OCI-LY7 (cell line): ENCODE results near the gene EHD4. TPM values are rescaled to one million over a fixed set of nuclear protein-coding genes. Genes with fewer than 3 reads are reported as not detected.

Experiments
- BruUV-seq: library from RNA; stranded (reverse); fragments of 400-500 nt; replicated peaks from 2 replicates; lab custom pipeline; 2021; lab: Mats Ljungman, UMichigan
- CTCF ChIA-PET: fragments of 300-600 bp; sonication (Branson Sonifier 250); formaldehyde crosslinking; loops from one replicate; lab custom pipeline; 2022; ENCODE audit warnings: antibody characterized with exemption; ENCODE audit not compliant: unreplicated experiment; lab: Charles Lee
- POLR2A ChIA-PET: fragments of 300-600 bp; sonication (Branson Sonifier 250); formaldehyde crosslinking; loops from one replicate; lab custom pipeline; 2022; ENCODE audit warnings: antibody characterized with exemption; lab: Charles Lee
- DNase-seq: peaks from one replicate; pipeline ENCODE4 v3.0.0-alpha.2; 2015; ENCODE audit warnings: low spot score
- H2AFZ ChIP-seq: fragments of 200-600 bp; sonication (generic), shearing (Covaris generic); 2 replicates; pipeline ENCODE4 v1.6.1; 2014; ENCODE audit warnings: mild to moderate bottlenecking, antibody characterized with exemption, low read length, moderate library complexity
- H3K27ac ChIP-seq: fragments of 200-600 bp; sonication (generic); 2 replicates; pipeline ENCODE4 v1.5.1; 2014; ENCODE audit warnings: mixed run types, low read depth, mild to moderate bottlenecking, moderate library complexity, low read length, inconsistent platforms; ENCODE audit not compliant: poor library complexity, severe bottlenecking
- H3K36me3 ChIP-seq: fragments of 200-600 bp; sonication (generic); 2 replicates; pipeline ENCODE4 v1.6.1; 2014; ENCODE audit warnings: mild to moderate bottlenecking, antibody characterized with exemption, low read length, moderate library complexity, mixed read lengths; ENCODE audit not compliant: insufficient read depth
- H3K4me1 ChIP-seq: fragments of 200-600 bp; sonication (generic); 2 replicates; pipeline ENCODE4 v1.5.1; 2014; ENCODE audit warnings: mild to moderate bottlenecking, low read length; ENCODE audit not compliant: insufficient read depth, poor library complexity, severe bottlenecking
- H3K4me2 ChIP-seq: fragments of 200-600 bp; sonication (generic); 2 replicates; pipeline ENCODE4 v1.6.1; 2014; ENCODE audit warnings: mild to moderate bottlenecking, low read length
- H3K4me3 ChIP-seq: fragments of 200-600 bp; sonication (generic); 2 replicates; pipeline ENCODE4 v1.5.1; 2014; ENCODE audit warnings: mild to moderate bottlenecking, low read depth, low read length; ENCODE audit not compliant: poor library complexity, severe bottlenecking
- H3K79me2 ChIP-seq: fragments of 200-600 bp; sonication (generic); 2 replicates; pipeline ENCODE4 v1.6.1; 2016; ENCODE audit warnings: low read depth, mild to moderate bottlenecking, low read length, moderate library complexity, mixed read lengths; ENCODE audit not compliant: insufficient read depth
- H3K9me2 ChIP-seq: fragments of 200-600 bp; sonication (generic); 2 replicates; pipeline ENCODE4 v1.6.1; 2016; ENCODE audit warnings: mild to moderate bottlenecking, low read length, mixed read lengths; ENCODE audit not compliant: insufficient read depth
- H3K9me3 ChIP-seq: fragments of 200-600 bp; sonication (generic); 2 replicates; pipeline ENCODE4 v1.6.1; 2014; ENCODE audit warnings: mild to moderate bottlenecking, mixed run types, low read length, mixed read lengths
- H4K20me1 ChIP-seq: fragments of 200-600 bp; sonication (generic); 2 replicates; pipeline ENCODE4 v1.6.1; 2014; ENCODE audit warnings: mild to moderate bottlenecking, antibody characterized with exemption, low read length, moderate library complexity, mixed read lengths; ENCODE audit not compliant: insufficient read depth
- EZH2phosphoT487 ChIP-seq: fragments of 200-600 bp; sonication (generic); IDR thresholded peaks from 2 replicates; pipeline ENCODE4 v1.6.1; 2018; ENCODE audit warnings: low read depth, borderline replicate concordance, mild to moderate bottlenecking, mixed run types, antibody characterized with exemption, low read length, moderate library complexity, mixed read lengths
- intact Hi-C: fragments of 100-400 bp; cut with micrococcal nuclease; formaldehyde crosslinking; loops from one replicate; pipeline ENCODE4 v1.10.0; 2022; ENCODE audit not compliant: unreplicated experiment
- total RNA-seq, 2 experiments: library from RNA; depleted of rRNA in 1 of 2; stranded (reverse); fragments of >200 nt in 1 of 2; shearing (Covaris generic) in 1 of 2; gene quantifications; 2 replicates each; pipeline ENCODE4 v1.2.3, GENCODE V29; 2014 to 2022
- TF ChIP-seq, protein P1 (sequence below): fragments of 200-600 bp; sonication (generic); conservative IDR thresholded peaks from 2 replicates; pipeline ENCODE4 v1.5.1; 2014; ENCODE audit warnings: mild to moderate bottlenecking, antibody characterized with exemption, low read length, moderate library complexity, mixed read lengths

The EHD4 gene
- total RNA-seq, 2 experiments from 2014 or later, result 13.5 to 19.4 TPM

DNA sequence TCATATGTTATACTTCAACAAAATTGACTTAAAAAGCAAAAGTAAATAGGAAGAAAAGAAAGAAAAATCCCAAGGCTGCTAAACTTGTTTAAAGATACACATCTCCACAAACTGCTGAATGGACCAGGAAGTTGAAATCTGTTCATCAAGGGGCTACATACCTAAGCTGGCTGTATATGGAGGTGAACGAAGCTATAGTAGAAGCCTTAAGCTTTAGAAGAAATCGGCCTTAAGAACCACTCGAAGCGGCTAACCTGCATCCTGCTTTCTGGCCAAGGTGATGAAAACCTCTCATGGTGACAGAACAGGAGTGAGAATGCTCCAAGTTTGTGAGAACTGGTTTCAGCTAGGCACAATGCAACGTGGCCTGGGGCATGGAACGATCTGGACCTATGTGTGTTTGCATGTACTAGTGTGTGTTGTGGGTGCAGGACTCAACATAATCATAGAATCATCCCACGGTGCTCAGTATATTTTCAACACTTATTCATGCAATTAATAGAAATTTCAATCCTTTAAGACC is 47.2 kb downstream of the EHD4 start:
- no peak overlapping the region for H2AFZ ChIP-seq
- H3K4me3 ChIP-seq, result no peak overlapping the region
- intact Hi-C loops, result loop anchor here (5.0 kb wide), 1 partner anchor 47 kb away; the partner anchor contains the start of gene EHD4
- no peaks in the 10 kb centered on the region for H3K9me2 ChIP-seq
- TF ChIP-seq, protein P1, sequence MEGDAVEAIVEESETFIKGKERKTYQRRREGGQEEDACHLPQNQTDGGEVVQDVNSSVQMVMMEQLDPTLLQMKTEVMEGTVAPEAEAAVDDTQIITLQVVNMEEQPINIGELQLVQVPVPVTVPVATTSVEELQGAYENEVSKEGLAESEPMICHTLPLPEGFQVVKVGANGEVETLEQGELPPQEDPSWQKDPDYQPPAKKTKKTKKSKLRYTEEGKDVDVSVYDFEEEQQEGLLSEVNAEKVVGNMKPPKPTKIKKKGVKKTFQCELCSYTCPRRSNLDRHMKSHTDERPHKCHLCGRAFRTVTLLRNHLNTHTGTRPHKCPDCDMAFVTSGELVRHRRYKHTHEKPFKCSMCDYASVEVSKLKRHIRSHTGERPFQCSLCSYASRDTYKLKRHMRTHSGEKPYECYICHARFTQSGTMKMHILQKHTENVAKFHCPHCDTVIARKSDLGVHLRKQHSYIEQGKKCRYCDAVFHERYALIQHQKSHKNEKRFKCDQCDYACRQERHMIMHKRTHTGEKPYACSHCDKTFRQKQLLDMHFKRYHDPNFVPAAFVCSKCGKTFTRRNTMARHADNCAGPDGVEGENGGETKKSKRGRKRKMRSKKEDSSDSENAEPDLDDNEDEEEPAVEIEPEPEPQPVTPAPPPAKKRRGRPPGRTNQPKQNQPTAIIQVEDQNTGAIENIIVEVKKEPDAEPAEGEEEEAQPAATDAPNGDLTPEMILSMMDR, result no peak
- no peak for TF ChIP-seq EZH2phosphoT487
- H3K79me2 ChIP-seq, result no peaks in the 10 kb centered on the region
- H3K27ac ChIP-seq, result no peak overlapping the region
- no peak overlapping the region for H3K4me2 ChIP-seq
- H3K36me3 ChIP-seq, result peaks cover 11% of the 10 kb centered on the region; the same call in 1 of the 2 replicates
- ChIA-PET POLR2A (no interaction called here), CTCF (no interaction called here)
- H3K9me3 ChIP-seq, result no peaks in the 10 kb centered on the region
- no peak for DNase-seq
- H4K20me1 ChIP-seq, result no peaks in the 10 kb centered on the region
- H3K4me1 ChIP-seq, result peaks cover 38% of the 10 kb centered on the region
- no TSS peak for BruUV-seq

DNA sequence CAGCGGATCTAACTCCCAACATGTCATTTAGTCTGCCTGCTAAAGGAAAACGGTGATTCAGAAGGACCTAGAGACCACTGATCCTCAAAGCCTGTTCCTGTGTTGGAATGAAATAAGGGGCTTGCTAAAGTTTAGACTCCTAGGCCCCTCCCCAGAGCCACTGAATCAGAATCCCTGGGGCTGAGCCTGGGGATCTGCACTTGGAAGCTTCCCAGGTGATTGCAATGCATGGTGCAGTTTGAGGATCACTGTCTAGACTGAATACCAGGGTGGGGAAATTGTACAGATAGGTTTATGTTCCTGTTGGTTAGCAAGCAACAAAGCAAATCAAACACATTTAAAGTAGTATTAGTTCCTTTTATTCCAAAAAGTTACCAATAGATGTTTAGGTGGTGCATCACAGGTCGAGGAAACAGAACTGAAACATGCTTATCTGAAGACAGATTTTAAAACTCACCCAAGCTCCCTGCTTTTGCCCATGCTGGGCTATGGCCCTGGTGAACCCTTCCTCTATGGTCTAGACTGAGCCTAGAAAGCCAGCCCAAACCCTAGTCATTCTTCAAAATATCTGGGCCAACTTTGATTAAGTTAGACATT is 48.9 kb downstream of the EHD4 start:
- Histone ChIP-seq H3K9me3 (no peaks in the 10 kb centered on the region), H3K4me2 (no peak overlapping the region), H4K20me1 (no peaks in the 10 kb centered on the region), H3K9me2 (no peaks in the 10 kb centered on the region), H3K4me3 (no peak overlapping the region), H3K27ac (no peak overlapping the region), H3K79me2 (no peaks in the 10 kb centered on the region), H3K4me1 (peaks cover 30% of the 10 kb centered on the region), H3K36me3 (peaks cover 16% of the 10 kb centered on the region; the same call in 1 of the 2 replicates), H2AFZ (no peak overlapping the region)
- no peak for TF ChIP-seq EZH2phosphoT487
- TF ChIP-seq, protein P1, result no peak
- BruUV-seq, result no TSS peak
- no peak for DNase-seq
- ChIA-PET POLR2A (no interaction called here), CTCF (no interaction called here)
- intact Hi-C loops, result no loop called here

- H3K79me2 ChIP-seq, result no peaks in the 10 kb centered on the region
These were observed 50.0 kb downstream of the EHD4 start for GRCh38 chr15:41922353-41922752.

More at GRCh38 chr15:41922353-41922752, 50.0 kb downstream of the EHD4 start:
- H4K20me1 ChIP-seq, result no peaks in the 10 kb centered on the region
- CTCF ChIA-PET, result no interaction called here
- H3K9me3 ChIP-seq, result no peaks in the 10 kb centered on the region
- no peak overlapping the region for H2AFZ ChIP-seq
- intact Hi-C loops, result no loop called here
- no peaks in the 10 kb centered on the region for H3K9me2 ChIP-seq
- no peak overlapping the region for H3K4me2 ChIP-seq
- no peak overlapping the region for H3K4me3 ChIP-seq
- H3K4me1 ChIP-seq, result peaks cover 18% of the 10 kb centered on the region
- no peak for TF ChIP-seq EZH2phosphoT487
- TF ChIP-seq, protein P1, result no peak
- no TSS peak for BruUV-seq
- H3K27ac ChIP-seq, result no peak overlapping the region
- no peak for DNase-seq
- POLR2A ChIA-PET, result no interaction called here
- H3K36me3 ChIP-seq, result peaks cover 23% of the 10 kb centered on the region; the same call in 1 of the 2 replicates
